Suprapubic skin (tissue), 4 donors: ENCODE measurements around the gene ARID1B. TPM values are rescaled to one million over a fixed set of nuclear protein-coding genes. Genes with fewer than 3 reads are reported as not detected.

Experiments
- DNase-seq, 2 donors: peaks; one replicate each; pipeline ENCODE4 v3.0.0-alpha.2; 2019; ENCODE audit warnings: low spot score in 2 of 2
- H3K27ac ChIP-seq: fragments of 200-600 bp; sonication (generic); one replicate; pipeline ENCODE4 v1.5.1; 2019
- H3K27me3 ChIP-seq: fragments of 200-600 bp; sonication (generic); one replicate; pipeline ENCODE4 v1.5.1; 2019
- H3K36me3 ChIP-seq: fragments of 200-600 bp; sonication (generic); one replicate; pipeline ENCODE4 v1.5.1; 2019
- H3K4me1 ChIP-seq: fragments of 200-600 bp; sonication (generic); one replicate; pipeline ENCODE4 v1.5.1; 2019
- H3K4me3 ChIP-seq: fragments of 200-600 bp; sonication (generic); one replicate; pipeline ENCODE4 v1.5.1; 2019; ENCODE audit warnings: mild to moderate bottlenecking
- H3K9me3 ChIP-seq: fragments of 200-600 bp; sonication (generic); one replicate; pipeline ENCODE4 v1.5.1; 2019
- EP300 ChIP-seq: sonication (generic); formaldehyde crosslinking; IDR thresholded peaks from one replicate; pipeline ENCODE4 v1.6.1; 2017; ENCODE audit warnings: antibody characterized with exemption
- POLR2A ChIP-seq, 2 donors: fragments of 450-650 bp; IDR thresholded peaks; one replicate each; pipeline ENCODE4 v1.6.1; 2017; ENCODE audit warnings: antibody characterized with exemption in 2 of 2, mild to moderate bottlenecking in 2 of 2, moderate library complexity in 2 of 2
- POLR2AphosphoS5 ChIP-seq, 3 donors: sonication (generic); formaldehyde crosslinking; IDR thresholded peaks; one replicate each; pipeline ENCODE4 v1.6.1; 2017; ENCODE audit warnings: antibody characterized with exemption in 3 of 3
- WGBS: methylation state at CpG from one replicate; pipeline ENCODE4 v1.1.5; 2018; 5-methylcytosine and 5-hydroxymethylcytosine counted together
- total RNA-seq, 4 donors: library from RNA; depleted of rRNA; stranded (reverse); fragments of >200 nt; gene quantifications; one replicate each; pipeline ENCODE4 v1.1.0, GENCODE V29; 2016
- TF ChIP-seq, protein P1 (sequence below), 2 donors: fragments of 200-600 bp in 1 of 2; fragments of 450-650 bp in 1 of 2; sonication (generic) in 1 of 2; IDR thresholded peaks; one replicate each; pipeline ENCODE4 v1.5.1; 2016 to 2019; ENCODE audit warnings: antibody characterized with exemption in 2 of 2, mild to moderate bottlenecking in 1 of 2, moderate library complexity in 1 of 2

ARID1B gene
- total RNA-seq, 4 donors from 2014 or later = 102 to 233 (median 129) TPM

DNA sequence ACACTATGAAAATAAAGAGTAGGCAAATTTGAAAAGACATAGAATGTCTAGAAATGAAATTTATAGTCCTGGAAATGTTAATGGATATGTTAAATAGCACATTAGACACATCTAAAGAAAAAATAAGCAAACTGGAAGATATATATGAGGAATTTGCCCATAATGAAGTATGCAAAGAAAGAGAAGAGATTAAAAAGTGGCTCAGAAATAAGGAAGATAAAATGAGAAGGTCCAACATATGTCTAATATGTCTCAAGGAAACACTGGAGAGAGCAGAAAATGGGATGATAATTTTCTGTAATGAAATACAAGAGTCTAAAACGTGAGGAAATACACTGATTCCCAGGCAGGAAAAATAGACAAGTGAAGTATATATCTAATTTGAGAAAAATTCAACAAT is 36.6 kb upstream of the ARID1B start:
- 78% methylated on average over 1 of the region's 1 CpG for WGBS
- no peak overlapping the region for H3K27ac ChIP-seq
- H3K4me3 ChIP-seq = no peak overlapping the region
- H3K27me3 ChIP-seq = no peaks in the 10 kb centered on the region
- no peaks in the 10 kb centered on the region for H3K4me1 ChIP-seq
- no peak for TF ChIP-seq EP300
- no peak for TF ChIP-seq POLR2AphosphoS5 (IDR thresholded peaks at IDR 0.05)
- peaks cover 5% of the 10 kb centered on the region for H3K9me3 ChIP-seq
- no peaks in the 10 kb centered on the region for H3K36me3 ChIP-seq
- no peak for DNase-seq

DNA sequence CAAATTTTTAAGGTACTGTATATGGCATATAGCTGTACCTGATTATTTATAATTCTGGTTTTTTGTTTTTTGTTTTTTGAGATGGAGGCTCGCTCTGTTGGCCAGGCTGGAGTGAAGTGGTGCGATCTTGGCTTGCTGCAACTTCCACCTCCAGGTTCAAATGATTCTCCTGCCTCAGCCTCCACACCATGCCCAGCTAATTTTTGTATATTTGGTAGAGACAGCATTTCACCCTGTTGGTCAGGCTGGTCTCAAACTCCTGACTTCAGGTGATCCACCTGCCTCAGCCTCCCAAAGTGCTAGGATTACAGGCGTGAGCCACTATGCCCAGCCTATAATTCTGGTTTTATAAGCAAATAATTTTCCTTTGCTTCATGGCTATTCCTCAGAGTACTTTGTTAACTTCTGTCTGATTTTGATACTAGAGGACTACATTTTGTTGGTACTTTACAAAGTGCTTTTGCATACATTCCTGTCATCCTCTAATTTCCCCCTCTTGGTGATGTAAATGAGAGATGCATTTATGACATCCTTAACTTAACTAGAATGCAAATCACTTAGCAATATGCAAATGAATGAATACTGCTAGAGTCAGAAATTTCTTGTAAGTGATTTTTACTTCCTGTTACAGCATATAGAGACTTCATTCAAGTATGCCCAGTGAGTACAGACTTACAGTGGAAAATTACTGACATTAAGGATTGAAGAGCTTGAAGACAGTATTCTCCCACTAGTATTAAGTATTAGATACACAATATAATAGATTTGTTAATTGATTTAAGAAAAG is 35.7 kb upstream of the ARID1B start:
- WGBS = 92% methylated on average over 3 of the region's 3 CpGs
- no peaks in the 10 kb centered on the region for H3K27me3 ChIP-seq
- H3K4me1 ChIP-seq = no peaks in the 10 kb centered on the region
- no peak for TF ChIP-seq POLR2A (IDR thresholded peaks at IDR 0.05)
- TF ChIP-seq POLR2AphosphoS5 (IDR thresholded peaks at IDR 0.05) = no peak
- TF ChIP-seq, protein P1, sequence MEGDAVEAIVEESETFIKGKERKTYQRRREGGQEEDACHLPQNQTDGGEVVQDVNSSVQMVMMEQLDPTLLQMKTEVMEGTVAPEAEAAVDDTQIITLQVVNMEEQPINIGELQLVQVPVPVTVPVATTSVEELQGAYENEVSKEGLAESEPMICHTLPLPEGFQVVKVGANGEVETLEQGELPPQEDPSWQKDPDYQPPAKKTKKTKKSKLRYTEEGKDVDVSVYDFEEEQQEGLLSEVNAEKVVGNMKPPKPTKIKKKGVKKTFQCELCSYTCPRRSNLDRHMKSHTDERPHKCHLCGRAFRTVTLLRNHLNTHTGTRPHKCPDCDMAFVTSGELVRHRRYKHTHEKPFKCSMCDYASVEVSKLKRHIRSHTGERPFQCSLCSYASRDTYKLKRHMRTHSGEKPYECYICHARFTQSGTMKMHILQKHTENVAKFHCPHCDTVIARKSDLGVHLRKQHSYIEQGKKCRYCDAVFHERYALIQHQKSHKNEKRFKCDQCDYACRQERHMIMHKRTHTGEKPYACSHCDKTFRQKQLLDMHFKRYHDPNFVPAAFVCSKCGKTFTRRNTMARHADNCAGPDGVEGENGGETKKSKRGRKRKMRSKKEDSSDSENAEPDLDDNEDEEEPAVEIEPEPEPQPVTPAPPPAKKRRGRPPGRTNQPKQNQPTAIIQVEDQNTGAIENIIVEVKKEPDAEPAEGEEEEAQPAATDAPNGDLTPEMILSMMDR (IDR thresholded peaks at IDR 0.05) = no peak
- no peak for TF ChIP-seq EP300
- DNase-seq = no peak
- H3K36me3 ChIP-seq = no peaks in the 10 kb centered on the region
- H3K9me3 ChIP-seq = peaks cover 5% of the 10 kb centered on the region
- no peak overlapping the region for H3K4me3 ChIP-seq
- no peak overlapping the region for H3K27ac ChIP-seq

DNA sequence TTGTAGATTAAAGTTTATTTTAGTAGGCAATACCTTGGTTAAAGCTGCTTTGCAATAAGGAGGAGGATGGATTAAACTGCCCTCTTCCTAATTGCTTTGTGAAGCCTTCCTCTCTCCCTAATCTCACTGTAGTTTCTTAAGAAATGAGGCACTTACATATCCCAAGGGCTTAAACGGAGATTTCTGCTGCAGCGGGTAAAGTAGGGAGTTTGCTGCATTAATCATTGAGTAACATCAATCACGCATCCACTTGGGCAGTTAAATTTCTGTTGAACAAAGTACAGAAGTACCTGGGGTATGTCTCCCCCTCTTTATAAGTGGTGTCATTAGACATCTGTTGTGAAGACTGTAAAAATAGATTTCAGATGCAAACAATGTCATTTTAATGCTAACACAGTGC is 29.5 kb upstream of the ARID1B start:
- no peak for DNase-seq
- Histone ChIP-seq H3K36me3 (no peaks in the 10 kb centered on the region), H3K4me1 (no peaks in the 10 kb centered on the region), H3K9me3 (no peaks in the 10 kb centered on the region), H3K4me3 (no peak overlapping the region), H3K27me3 (no peaks in the 10 kb centered on the region), H3K27ac (no peak overlapping the region)
- no peak for TF ChIP-seq POLR2AphosphoS5 (IDR thresholded peaks at IDR 0.05)
- TF ChIP-seq POLR2A (IDR thresholded peaks at IDR 0.05) = no peak
- TF ChIP-seq, protein P1 (IDR thresholded peaks at IDR 0.05) = no peak
- TF ChIP-seq EP300 = no peak
- 78% methylated on average over 3 of the region's 3 CpGs for WGBS

DNA sequence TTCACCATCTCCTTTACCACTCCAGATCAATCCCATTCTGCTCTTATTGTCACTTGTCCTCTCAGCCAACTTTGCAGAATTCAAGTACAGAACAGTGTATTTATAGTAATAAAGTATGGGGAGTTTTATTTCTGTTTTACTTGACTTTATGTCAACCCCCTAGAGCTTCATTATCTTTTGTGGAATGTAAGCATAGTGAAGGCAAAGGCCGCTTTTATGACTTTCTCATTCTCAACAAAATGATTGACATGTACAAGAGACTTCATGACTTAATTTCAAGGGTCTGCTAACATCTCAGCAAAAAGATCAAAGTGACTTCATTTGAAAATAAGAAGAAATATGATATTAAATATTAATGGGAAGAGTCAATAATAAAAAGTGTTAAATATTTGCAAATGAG is 28.7 kb upstream of the ARID1B start:
- no peak for DNase-seq
- TF ChIP-seq POLR2AphosphoS5 (IDR thresholded peaks at IDR 0.05) (no peak), EP300 (no peak)
- TF ChIP-seq, protein P1 (IDR thresholded peaks at IDR 0.05) = no peak
- no peaks in the 10 kb centered on the region for H3K36me3 ChIP-seq
- H3K27me3 ChIP-seq = no peaks in the 10 kb centered on the region
- no peak overlapping the region for H3K27ac ChIP-seq
- H3K9me3 ChIP-seq = no peaks in the 10 kb centered on the region
- WGBS = 96% methylated on average over 1 of the region's 1 CpG
- no peak overlapping the region for H3K4me3 ChIP-seq
- no peaks in the 10 kb centered on the region for H3K4me1 ChIP-seq

DNA sequence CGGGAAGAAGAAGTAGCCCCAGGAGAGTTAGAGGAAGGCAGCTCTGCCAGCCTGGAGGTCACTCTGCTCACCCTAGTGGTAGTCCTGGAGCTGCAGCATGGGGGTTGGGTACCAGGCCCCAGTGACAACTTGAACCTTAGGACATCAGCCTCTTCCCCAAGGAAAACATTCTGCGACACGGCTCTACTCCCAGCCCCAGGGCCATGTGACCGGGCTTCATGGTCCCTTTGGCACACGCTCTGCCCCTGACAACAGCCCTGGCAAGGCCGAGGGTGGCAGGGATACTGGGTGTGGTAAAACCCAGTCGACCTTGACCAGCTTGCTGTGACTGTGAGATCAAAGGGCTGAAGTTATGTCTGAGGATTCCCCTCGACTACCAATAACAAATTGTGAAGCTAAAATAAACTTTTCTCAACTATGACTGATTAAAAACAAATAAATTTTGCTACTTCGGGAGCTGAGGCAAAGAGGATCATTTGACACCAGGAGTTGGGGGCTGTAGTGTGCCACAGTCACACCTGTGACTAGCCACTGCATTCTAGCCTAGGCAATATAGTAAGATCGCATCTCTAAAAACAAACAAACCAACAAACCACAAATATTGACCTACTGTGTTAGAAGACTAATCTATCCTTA is 24.4 kb upstream of the ARID1B start:
- TF ChIP-seq, protein P1 (IDR thresholded peaks at IDR 0.05) = no peak
- no peak for TF ChIP-seq EP300
- no peak for TF ChIP-seq POLR2A (IDR thresholded peaks at IDR 0.05)
- no peak for TF ChIP-seq POLR2AphosphoS5 (IDR thresholded peaks at IDR 0.05)
- DNase-seq = no peak
- H3K9me3 ChIP-seq = no peaks in the 10 kb centered on the region
- no peaks in the 10 kb centered on the region for H3K4me1 ChIP-seq
- 68% methylated on average over 10 of the region's 10 CpGs for WGBS
- no peak overlapping the region for H3K27ac ChIP-seq
- no peak overlapping the region for H3K4me3 ChIP-seq
- H3K36me3 ChIP-seq = no peaks in the 10 kb centered on the region
- H3K27me3 ChIP-seq = no peaks in the 10 kb centered on the region
